ENCODE data around the gene POU3F1. TPM values are rescaled to one million over a fixed set of nuclear protein-coding genes. Genes with fewer than 3 reads are reported as not detected.

Gene POU3F1
- polyA plus RNA-seq, 2 of the 4 experiments (the other 2 are of a cell fraction) = not detected

- no peaks in the 10 kb centered on the region for H3K9me3 ChIP-seq
- H3K27ac ChIP-seq = no peak overlapping the region
- TF ChIP-seq KDM1A (IDR thresholded peaks at IDR 0.05; ENCODE audit: low read depth) (no peak), ZSCAN20 (CRISPR knock-in tag; IDR thresholded peaks at IDR 0.05) (no peak), HDAC2 (IDR thresholded peaks at IDR 0.05) (no peak), GATA3 (IDR thresholded peaks at IDR 0.05; ENCODE audit: borderline replicate concordance) (no peak), RAD21 (conservative IDR thresholded peaks at IDR 0.05 in 1 of 2, IDR thresholded peaks at IDR 0.05 in 1 of 2) (no peak), HOXA7 (CRISPR knock-in tag; IDR thresholded peaks at IDR 0.05) (no peak), PHF8 (IDR thresholded peaks at IDR 0.05; ENCODE audit: borderline replicate concordance, low read depth) (no peak), SMC3 (IDR thresholded peaks at IDR 0.05) (no peak), SREBF2 (IDR thresholded peaks at IDR 0.05) (no peak), MAFK (IDR thresholded peaks at IDR 0.05; ENCODE audit: partially characterized antibody) (no peak)
- TF ChIP-seq, protein P1, sequence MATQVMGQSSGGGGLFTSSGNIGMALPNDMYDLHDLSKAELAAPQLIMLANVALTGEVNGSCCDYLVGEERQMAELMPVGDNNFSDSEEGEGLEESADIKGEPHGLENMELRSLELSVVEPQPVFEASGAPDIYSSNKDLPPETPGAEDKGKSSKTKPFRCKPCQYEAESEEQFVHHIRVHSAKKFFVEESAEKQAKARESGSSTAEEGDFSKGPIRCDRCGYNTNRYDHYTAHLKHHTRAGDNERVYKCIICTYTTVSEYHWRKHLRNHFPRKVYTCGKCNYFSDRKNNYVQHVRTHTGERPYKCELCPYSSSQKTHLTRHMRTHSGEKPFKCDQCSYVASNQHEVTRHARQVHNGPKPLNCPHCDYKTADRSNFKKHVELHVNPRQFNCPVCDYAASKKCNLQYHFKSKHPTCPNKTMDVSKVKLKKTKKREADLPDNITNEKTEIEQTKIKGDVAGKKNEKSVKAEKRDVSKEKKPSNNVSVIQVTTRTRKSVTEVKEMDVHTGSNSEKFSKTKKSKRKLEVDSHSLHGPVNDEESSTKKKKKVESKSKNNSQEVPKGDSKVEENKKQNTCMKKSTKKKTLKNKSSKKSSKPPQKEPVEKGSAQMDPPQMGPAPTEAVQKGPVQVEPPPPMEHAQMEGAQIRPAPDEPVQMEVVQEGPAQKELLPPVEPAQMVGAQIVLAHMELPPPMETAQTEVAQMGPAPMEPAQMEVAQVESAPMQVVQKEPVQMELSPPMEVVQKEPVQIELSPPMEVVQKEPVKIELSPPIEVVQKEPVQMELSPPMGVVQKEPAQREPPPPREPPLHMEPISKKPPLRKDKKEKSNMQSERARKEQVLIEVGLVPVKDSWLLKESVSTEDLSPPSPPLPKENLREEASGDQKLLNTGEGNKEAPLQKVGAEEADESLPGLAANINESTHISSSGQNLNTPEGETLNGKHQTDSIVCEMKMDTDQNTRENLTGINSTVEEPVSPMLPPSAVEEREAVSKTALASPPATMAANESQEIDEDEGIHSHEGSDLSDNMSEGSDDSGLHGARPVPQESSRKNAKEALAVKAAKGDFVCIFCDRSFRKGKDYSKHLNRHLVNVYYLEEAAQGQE (IDR thresholded peaks at IDR 0.05) = no peak
- TF ChIP-seq, protein P2, sequence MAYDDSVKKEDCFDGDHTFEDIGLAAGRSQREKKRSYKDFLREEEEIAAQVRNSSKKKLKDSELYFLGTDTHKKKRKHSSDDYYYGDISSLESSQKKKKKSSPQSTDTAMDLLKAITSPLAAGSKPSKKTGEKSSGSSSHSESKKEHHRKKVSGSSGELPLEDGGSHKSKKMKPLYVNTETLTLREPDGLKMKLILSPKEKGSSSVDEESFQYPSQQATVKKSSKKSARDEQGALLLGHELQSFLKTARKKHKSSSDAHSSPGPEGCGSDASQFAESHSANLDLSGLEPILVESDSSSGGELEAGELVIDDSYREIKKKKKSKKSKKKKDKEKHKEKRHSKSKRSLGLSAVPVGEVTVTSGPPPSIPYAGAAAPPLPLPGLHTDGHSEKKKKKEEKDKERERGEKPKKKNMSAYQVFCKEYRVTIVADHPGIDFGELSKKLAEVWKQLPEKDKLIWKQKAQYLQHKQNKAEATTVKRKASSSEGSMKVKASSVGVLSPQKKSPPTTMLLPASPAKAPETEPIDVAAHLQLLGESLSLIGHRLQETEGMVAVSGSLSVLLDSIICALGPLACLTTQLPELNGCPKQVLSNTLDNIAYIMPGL (CRISPR knock-in tag; IDR thresholded peaks at IDR 0.05; ENCODE audit: borderline replicate concordance) = no peak
- DNase-seq (ENCODE audit: low read depth in 1 of 2, low spot score in 1 of 2) = no peak
- no peak overlapping the region for H3K4me2 ChIP-seq
- 42% methylated on average over 11 of the region's 14 CpGs for WGBS (ENCODE audit: missing lambda C conversion rate)
- ATAC-seq = no peak
- H3K4me3 ChIP-seq = no peak overlapping the region
- CTCF ChIA-PET = no interaction called here
- FAIRE-seq = no peak
- no peaks in the 10 kb centered on the region for H3K4me1 ChIP-seq
- POLR2A ChIA-PET = no interaction called here
Measured at GRCh38 chr1:38068220-38068979, 21.8 kb upstream of the POU3F1 start.

GRCh38 chr1:38064197-38064903 is 17.8 kb upstream of the POU3F1 start:
- 57% methylated on average over 8 of the region's 11 CpGs for WGBS (ENCODE audit: missing lambda C conversion rate)
- CTCF ChIA-PET = interaction anchor here (0.6 to 1.1 kb wide), 3 partner anchors 10 to 1855 kb away, joined by 3 to 4 read pairs (median 4); no protein-coding TSS in a partner anchor
- FAIRE-seq (no peak), DNase-seq (ENCODE audit: low read depth in 1 of 2, low spot score in 1 of 2) (no peak), ATAC-seq (no peak)
- no peaks in the 10 kb centered on the region for H3K9me3 ChIP-seq
- POLR2A ChIA-PET = no interaction called here
- TF ChIP-seq, protein P1 (IDR thresholded peaks at IDR 0.05) = no peak
- H3K4me1 ChIP-seq = no peaks in the 10 kb centered on the region
- no peak overlapping the region for H3K27ac ChIP-seq
- no peak overlapping the region for H3K4me3 ChIP-seq
- no peak overlapping the region for H3K4me2 ChIP-seq

Data from A549 (cell line).